WERI-Rb-1 (cell line): ENCODE measurements around the gene SLC25A25.
A peak's percentile ranks its signal among the peaks of the same experiment; 100 is the strongest.
"Not testable (repeated sequence)": the region's sequence is repeated elsewhere in the genome, so short reads cannot be mapped to it uniquely, and the experiment has no call there.

ENCODE experiments used
- DNase-seq: peaks from one replicate; pipeline ENCODE4 v3.0.0-alpha.2; 2020
- H3K27ac ChIP-seq: fragments of 250-450 bp; sonication (Bioruptor Pico); 2 replicates; pipeline ENCODE4 v1.5.1; 2020; ENCODE audit warnings: mild to moderate bottlenecking, moderate library complexity
- H3K27me3 ChIP-seq: fragments of 250-450 bp; sonication (Bioruptor Pico); 2 replicates; pipeline ENCODE4 v1.5.1; 2021; ENCODE audit warnings: mild to moderate bottlenecking, low read depth, moderate library complexity; ENCODE audit not compliant: insufficient read depth, severe bottlenecking
- H3K36me3 ChIP-seq: fragments of 250-450 bp; sonication (Bioruptor Pico); 2 replicates; pipeline ENCODE4 v1.5.1; 2020; ENCODE audit warnings: mild to moderate bottlenecking, moderate library complexity
- H3K4me3 ChIP-seq: 2 replicates; pipeline ENCODE4 v1.5.1; 2011; ENCODE audit warnings: low read depth, mild to moderate bottlenecking, control low read depth, low read length
- H3K9me3 ChIP-seq: fragments of 250-450 bp; sonication (Bioruptor Pico); 2 replicates; pipeline ENCODE4 v1.5.1; 2021; ENCODE audit warnings: mild to moderate bottlenecking, moderate library complexity; ENCODE audit not compliant: severe bottlenecking
- CTCF ChIP-seq: IDR thresholded peaks from 2 replicates; pipeline ENCODE4 v1.5.1; 2011; ENCODE audit warnings: low read depth, mild to moderate bottlenecking, control low read depth, inconsistent platforms, low read length

The SLC25A25 gene

GRCh38 chr9:128124873-128125579, 57.0 kb downstream of the SLC25A25 start:
- peak; percentile 92 for TF ChIP-seq CTCF
- peak; percentile 92 for DNase-seq
- H3K36me3 ChIP-seq, result peaks cover 57% of the 10 kb centered on the region
- H3K4me3 ChIP-seq, result no peak overlapping the region
- peaks cover 7% of the 10 kb centered on the region for H3K9me3 ChIP-seq
- no peak overlapping the region for H3K27ac ChIP-seq
- H3K27me3 ChIP-seq, result no peaks in the 10 kb centered on the region

DNA sequence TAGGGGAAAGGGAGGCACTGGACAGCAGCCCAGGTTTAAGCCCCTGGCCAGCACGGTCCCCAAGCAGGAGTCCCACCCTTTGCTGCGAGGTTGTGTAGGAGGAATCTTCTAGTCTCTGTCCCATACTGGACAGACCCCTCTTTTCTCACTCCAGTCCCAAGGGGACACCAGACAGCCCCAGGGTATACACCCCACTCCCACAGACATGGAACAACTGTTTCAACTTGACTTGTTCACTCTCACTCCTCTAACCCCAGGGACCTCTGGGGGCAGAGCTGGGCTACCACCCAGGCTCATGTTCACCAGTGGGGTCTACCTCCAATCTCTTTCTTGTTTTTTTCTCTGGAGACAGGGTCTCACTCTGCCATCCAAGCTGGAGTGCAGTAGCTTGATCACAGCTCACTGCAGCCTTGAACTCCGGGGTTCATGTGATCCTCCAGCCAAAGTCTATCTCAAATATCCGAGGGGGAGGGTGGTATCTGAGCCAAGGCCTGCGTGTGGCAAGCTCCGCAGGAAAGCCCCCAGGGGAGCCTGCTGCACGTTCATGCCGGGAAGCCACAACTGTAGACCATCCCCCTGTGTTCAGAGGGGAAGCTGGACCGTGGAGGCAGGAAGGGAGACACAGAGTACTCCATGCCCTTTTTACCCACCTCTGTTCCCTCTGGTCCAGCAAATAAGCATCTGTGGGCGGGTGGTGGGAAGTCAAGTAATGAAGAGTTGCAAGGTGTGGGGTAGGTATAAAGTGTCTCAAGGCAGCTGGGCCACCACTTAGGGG, 57.7 kb downstream of the SLC25A25 start:
- no peak overlapping the region for H3K27ac ChIP-seq
- H3K27me3 ChIP-seq, result no peaks in the 10 kb centered on the region
- peaks cover 7% of the 10 kb centered on the region for H3K9me3 ChIP-seq
- H3K36me3 ChIP-seq, result peaks cover 55% of the 10 kb centered on the region
- no peak overlapping the region for H3K4me3 ChIP-seq
- no peak for DNase-seq
- no peak for TF ChIP-seq CTCF

GRCh38 chr9:128127568-128127989, 59.5 kb downstream of the SLC25A25 start, which contains the start of gene PTGES2:
TSS of gene PTGES2 (minus strand) at chr9:128127729. CDS start at chr9:128127717, 12 bp downstream.
- Histone ChIP-seq H3K27ac (peak within 1 kb of the TSS; percentile 99), H3K27me3 (no peaks in the 10 kb centered on the region), H3K36me3 (peaks cover 38% of the 10 kb centered on the region), H3K4me3 (peak within 1 kb of the TSS; percentile 72), H3K9me3 (peaks cover 7% of the 10 kb centered on the region)
- peak; percentile 88 for DNase-seq
- TF ChIP-seq CTCF, result no peak

DNA sequence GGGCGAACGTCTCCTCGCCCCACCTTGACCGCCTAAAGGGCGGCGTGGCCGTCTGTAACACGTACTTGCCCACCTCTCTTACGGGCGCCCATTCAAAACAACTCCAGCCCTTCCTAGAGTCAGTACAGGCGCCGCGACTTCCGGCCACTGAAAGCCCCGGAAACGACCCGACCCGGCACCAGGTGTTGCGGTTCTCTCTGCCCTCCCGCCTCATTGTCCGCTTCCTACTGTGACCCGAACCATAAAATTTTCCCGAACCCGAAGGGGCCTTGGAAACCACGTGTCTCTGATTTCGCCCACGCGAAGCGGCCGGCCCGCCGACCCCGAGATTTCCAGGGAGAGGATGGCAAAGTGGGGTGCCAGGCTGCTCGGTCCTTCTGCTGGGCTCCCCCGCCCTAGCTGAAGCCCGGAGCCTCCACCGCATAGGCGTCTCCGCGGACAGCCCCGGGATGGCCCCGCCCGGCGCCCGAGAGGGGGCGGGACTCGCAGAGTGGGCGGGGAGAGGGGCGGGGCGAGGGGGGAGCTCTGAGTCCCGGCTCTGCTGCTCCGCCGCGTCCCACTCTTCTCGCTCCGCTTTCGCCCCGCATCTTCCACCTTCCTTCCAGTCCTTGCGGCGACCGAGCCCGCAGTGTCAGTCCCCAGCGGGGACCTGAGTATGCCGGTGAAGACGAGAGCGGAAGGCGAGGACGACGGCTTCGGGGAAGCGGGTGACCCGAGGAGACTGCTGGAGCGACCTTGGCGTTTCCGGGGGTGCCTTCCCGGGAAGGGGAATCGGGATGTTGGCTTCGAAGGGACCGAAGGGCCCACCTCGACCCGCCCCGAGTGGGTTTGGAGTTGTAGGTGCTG, 60.2 kb downstream of the SLC25A25 start:
- H3K36me3 ChIP-seq, result peaks cover 31% of the 10 kb centered on the region
- no peak for TF ChIP-seq CTCF
- no peaks in the 10 kb centered on the region for H3K27me3 ChIP-seq
- peak overlapping the region; percentile 99 for H3K27ac ChIP-seq
- peak; percentile 91 for DNase-seq
- peak overlapping the region; percentile 72 for H3K4me3 ChIP-seq
- H3K9me3 ChIP-seq, result peaks cover 7% of the 10 kb centered on the region

DNA sequence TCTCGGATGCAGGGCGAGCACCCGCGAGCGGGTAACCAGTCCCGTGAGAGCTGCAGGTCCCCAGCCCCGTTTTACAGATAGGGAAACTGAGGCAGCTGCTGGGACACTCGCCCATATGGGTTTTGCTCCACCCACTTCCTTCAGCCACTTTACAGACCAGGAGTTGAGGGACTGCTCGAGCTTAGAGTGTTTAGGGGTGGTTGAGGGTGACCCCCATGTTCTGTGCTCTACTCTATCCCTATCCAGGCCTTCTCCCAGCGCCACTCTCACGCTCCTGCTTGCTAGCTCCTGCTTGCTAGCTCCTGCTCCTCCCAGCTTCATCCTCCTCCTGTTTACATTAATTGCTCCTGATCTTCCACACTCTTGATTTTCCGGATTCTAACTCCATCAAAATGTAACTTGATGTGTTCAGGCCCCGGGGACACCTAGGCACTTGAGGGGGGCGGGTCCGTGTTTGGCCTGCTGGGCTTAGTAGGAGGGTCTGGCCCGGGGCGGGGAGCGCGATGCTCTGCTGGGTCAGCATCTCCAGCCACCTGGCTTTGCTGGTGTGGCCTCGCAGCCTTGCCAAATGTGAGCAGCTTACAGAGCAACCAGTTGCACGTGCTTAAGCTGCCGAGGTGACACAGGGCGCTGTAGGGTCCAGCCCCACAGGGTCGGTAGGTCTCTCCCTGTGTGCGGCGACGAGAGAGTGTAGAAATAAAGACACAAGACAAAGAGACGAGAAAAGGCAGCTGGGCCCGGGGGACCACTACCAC, 61.0 kb downstream of the SLC25A25 start:
- peaks cover 23% of the 10 kb centered on the region for H3K36me3 ChIP-seq
- no peaks in the 10 kb centered on the region for H3K27me3 ChIP-seq
- no peak for TF ChIP-seq CTCF
- H3K9me3 ChIP-seq, result peaks cover 9% of the 10 kb centered on the region
- peak overlapping the region; percentile 99 for H3K27ac ChIP-seq
- H3K4me3 ChIP-seq, result peak overlapping the region; percentile 72
- no peak for DNase-seq

GRCh38 chr9:128129976-128130590, 62.1 kb downstream of the SLC25A25 start:
- H3K27me3 ChIP-seq, H3K4me3 ChIP-seq, H3K27ac ChIP-seq: not testable (repeated sequence)
- DNase-seq, result peak; percentile 86
- H3K9me3 ChIP-seq, result peaks cover 10% of the 10 kb centered on the region
- peaks cover 13% of the 10 kb centered on the region for H3K36me3 ChIP-seq

GRCh38 chr9:128130651-128131050, 62.6 kb downstream of the SLC25A25 start:
- not testable (repeated sequence) for H3K36me3 ChIP-seq, DNase-seq, H3K27me3 ChIP-seq, H3K4me3 ChIP-seq, H3K27ac ChIP-seq
- peaks cover 10% of the 10 kb centered on the region for H3K9me3 ChIP-seq
